ES-I3 (cell line): ENCODE results near the gene ARHGEF11.
"Not testable (repeated sequence)": the region's sequence is repeated elsewhere in the genome, so short reads cannot be mapped to it uniquely, and the experiment has no call there.

Experiments used
- H3K36me3 ChIP-seq: 2 replicates; pipeline ENCODE4 v1.6.1; 2013; ENCODE audit warnings: mild to moderate bottlenecking, low read length, control low read depth, moderate library complexity; ENCODE audit not compliant: insufficient read depth
- H3K4me1 ChIP-seq: 2 replicates; pipeline ENCODE4 v1.6.1; 2013; ENCODE audit warnings: mild to moderate bottlenecking, control low read depth, low read length; ENCODE audit not compliant: insufficient read depth
- H3K9ac ChIP-seq: 2 replicates; pipeline ENCODE4 v1.6.1; 2013; ENCODE audit warnings: low read depth, mild to moderate bottlenecking, low read length, moderate library complexity
- H3K9me3 ChIP-seq: 2 replicates; pipeline ENCODE4 v1.6.1; 2013; ENCODE audit warnings: mild to moderate bottlenecking, low read length, moderate library complexity; ENCODE audit not compliant: control insufficient read depth, insufficient read depth

ARHGEF11 gene

GRCh38 chr1:156930483-156930882 is 115.1 kb downstream of the ARHGEF11 start:
- Histone ChIP-seq H3K9ac (no peak overlapping the region), H3K36me3 (peaks cover 2% of the 10 kb centered on the region; the same call in 1 of the 2 replicates), H3K4me1 (peaks cover 3% of the 10 kb centered on the region; the same call in 1 of the 2 replicates), H3K9me3 (no peaks in the 10 kb centered on the region)

- H3K4me1 ChIP-seq: peaks cover 7% of the 10 kb centered on the region
- no peaks in the 10 kb centered on the region; the same call in 1 of the 2 replicates for H3K36me3 ChIP-seq
- H3K9ac ChIP-seq: no peak overlapping the region
- H3K9me3 ChIP-seq: no peaks in the 10 kb centered on the region
Measured at GRCh38 chr1:156929596-156930238, 115.8 kb downstream of the ARHGEF11 start.

GRCh38 chr1:156928043-156928602 is 117.4 kb downstream of the ARHGEF11 start:
- no peak overlapping the region for H3K9ac ChIP-seq
- peaks cover 7% of the 10 kb centered on the region for H3K4me1 ChIP-seq
- H3K36me3 ChIP-seq: no peaks in the 10 kb centered on the region; the same call in 1 of the 2 replicates
- H3K9me3 ChIP-seq: no peaks in the 10 kb centered on the region

- H3K9ac ChIP-seq: peak overlapping the region; percentile 59; the same call in 1 of the 2 replicates
- no peaks in the 10 kb centered on the region for H3K9me3 ChIP-seq
- H3K4me1 ChIP-seq: peaks cover 5% of the 10 kb centered on the region
- no peaks in the 10 kb centered on the region; the same call in 1 of the 2 replicates for H3K36me3 ChIP-seq
Measured at GRCh38 chr1:156927215-156928042, 118.1 kb downstream of the ARHGEF11 start.

- not testable (repeated sequence) for H3K9me3 ChIP-seq, H3K36me3 ChIP-seq, H3K4me1 ChIP-seq, H3K9ac ChIP-seq
Measured at GRCh38 chr1:156926695-156927094, 118.8 kb downstream of the ARHGEF11 start.

- Histone ChIP-seq H3K4me1 (peaks cover 5% of the 10 kb centered on the region), H3K9me3 (no peaks in the 10 kb centered on the region), H3K36me3 (no peaks in the 10 kb centered on the region), H3K9ac (no peak overlapping the region)
Measured at GRCh38 chr1:156926175-156926574, 119.4 kb downstream of the ARHGEF11 start.

GRCh38 chr1:156925154-156926010 is 120.2 kb downstream of the ARHGEF11 start:
- no peaks in the 10 kb centered on the region for H3K36me3 ChIP-seq
- peaks cover 5% of the 10 kb centered on the region for H3K4me1 ChIP-seq
- no peaks in the 10 kb centered on the region for H3K9me3 ChIP-seq
- no peak overlapping the region for H3K9ac ChIP-seq

- Histone ChIP-seq H3K4me1 (peaks cover 5% of the 10 kb centered on the region), H3K9me3 (no peaks in the 10 kb centered on the region), H3K36me3 (no peaks in the 10 kb centered on the region), H3K9ac (peak overlapping the region; percentile 55; the same call in 1 of the 2 replicates)
Measured at GRCh38 chr1:156924478-156925153, 120.9 kb downstream of the ARHGEF11 start.

GRCh38 chr1:156923670-156924477 is 121.7 kb downstream of the ARHGEF11 start:
- Histone ChIP-seq H3K9ac (peak overlapping the region; percentile 55; the same call in 1 of the 2 replicates), H3K36me3 (no peaks in the 10 kb centered on the region), H3K9me3 (no peaks in the 10 kb centered on the region), H3K4me1 (peaks cover 5% of the 10 kb centered on the region)

GRCh38 chr1:156922986-156923669 is 122.4 kb downstream of the ARHGEF11 start:
- H3K4me1 ChIP-seq: peaks cover 5% of the 10 kb centered on the region
- no peaks in the 10 kb centered on the region for H3K9me3 ChIP-seq
- peak overlapping the region; percentile 55; the same call in 1 of the 2 replicates for H3K9ac ChIP-seq
- H3K36me3 ChIP-seq: no peaks in the 10 kb centered on the region

- H3K9ac ChIP-seq: peak overlapping the region; percentile 44; the same call in 1 of the 2 replicates
- H3K9me3 ChIP-seq: no peaks in the 10 kb centered on the region
- H3K36me3 ChIP-seq: no peaks in the 10 kb centered on the region
- peaks cover 5% of the 10 kb centered on the region for H3K4me1 ChIP-seq
Measured at GRCh38 chr1:156921053-156921529, 124.5 kb downstream of the ARHGEF11 start.

- Histone ChIP-seq H3K4me1 (peaks cover 5% of the 10 kb centered on the region), H3K9me3 (no peaks in the 10 kb centered on the region), H3K9ac (peak within 1 kb of the TSS; percentile 44; the same call in 1 of the 2 replicates), H3K36me3 (no peaks in the 10 kb centered on the region; the same call in 1 of the 2 replicates)
Measured at GRCh38 chr1:156920233-156921052, 125.1 kb downstream of the ARHGEF11 start, which contains the start of gene LRRC71. LRRC71 (plus strand) TSS chr1:156920632; CDS start chr1:156920804, 172 bp downstream.
